Measurements from ENCODE around the gene PCBP4.

The PCBP4 gene

GRCh38 chr3:51954713-51955112, 12.5 kb downstream of the PCBP4 start:
- no peak for DNase-seq

GRCh38 chr3:51954105-51954504, 13.1 kb downstream of the PCBP4 start:
- no peak for DNase-seq

- no peak for DNase-seq
These were observed 13.8 kb downstream of the PCBP4 start for GRCh38 chr3:51953445-51953844.

GRCh38 chr3:51950899-51951298, 16.4 kb downstream of the PCBP4 start:
- DNase-seq, result no peak

GRCh38 chr3:51949121-51949520, 18.1 kb downstream of the PCBP4 start:
- DNase-seq, result no peak

GRCh38 chr3:51948016-51948580, 19.2 kb downstream of the PCBP4 start:
- DNase-seq, result no peak

- no peak for DNase-seq
These were observed 19.9 kb downstream of the PCBP4 start for GRCh38 chr3:51947215-51947900.

GRCh38 chr3:51946796-51947195, 20.5 kb downstream of the PCBP4 start:
- no peak for DNase-seq

GRCh38 chr3:51945926-51946705, 21.1 kb downstream of the PCBP4 start:
- no peak for DNase-seq

GRCh38 chr3:51945031-51945840, 22.0 kb downstream of the PCBP4 start:
- no peak for DNase-seq

GRCh38 chr3:51944451-51945021, 22.7 kb downstream of the PCBP4 start:
- DNase-seq, result no peak

GRCh38 chr3:51943451-51944391, 23.5 kb downstream of the PCBP4 start:
- no peak for DNase-seq

GRCh38 chr3:51942603-51943450, 24.4 kb downstream of the PCBP4 start:
- no peak for DNase-seq

- DNase-seq, result peak; percentile 99 to 100
These were observed 25.3 kb downstream of the PCBP4 start, which contains the start of the genes PARP3 and RRP9 for GRCh38 chr3:51941798-51942602. Gene PARP3 (plus strand): TSS chr3:51942363. CDS start chr3:51943356, 993 bp downstream. Gene RRP9 (minus strand): TSS chr3:51941904. CDS start chr3:51941867, 37 bp downstream.

GRCh38 chr3:51941463-51941797, 25.8 kb downstream of the PCBP4 start:
- no peak for DNase-seq

GRCh38 chr3:51940648-51941462, 26.4 kb downstream of the PCBP4 start:
- no peak for DNase-seq

- DNase-seq, result no peak
These were observed 28.4 kb downstream of the PCBP4 start for GRCh38 chr3:51938780-51939425.
